Muscle of leg (tissue), 16 donors: ENCODE measurements around the gene LGALS14. TPM values are rescaled to one million over a fixed set of nuclear protein-coding genes. Genes with fewer than 3 reads are reported as not detected.
"Not testable (repeated sequence)": the region's sequence is repeated elsewhere in the genome, so short reads cannot be mapped to it uniquely, and the experiment has no call there.

Experiments
- DNase-seq: peaks from one replicate; pipeline ENCODE4 v3.0.0; 2013
- H3K27ac ChIP-seq: one replicate; pipeline ENCODE4 v1.5.1; 2013; ENCODE audit warnings: mild to moderate bottlenecking, low read length, control low read depth
- H3K27me3 ChIP-seq: one replicate; pipeline ENCODE4 v1.6.1; 2013; ENCODE audit warnings: low read length; ENCODE audit not compliant: control insufficient read depth, insufficient read depth
- H3K36me3 ChIP-seq: one replicate; pipeline ENCODE4 v1.6.1; 2013; ENCODE audit warnings: low read length; ENCODE audit not compliant: control insufficient read depth, insufficient read depth
- H3K4me1 ChIP-seq: one replicate; pipeline ENCODE4 v1.6.1; 2013; ENCODE audit warnings: low read length; ENCODE audit not compliant: control insufficient read depth, insufficient read depth
- H3K4me3 ChIP-seq: one replicate; pipeline ENCODE4 v1.5.1; 2013; ENCODE audit warnings: low read length, control low read depth
- H3K9me3 ChIP-seq: replicated peaks from 2 replicates; pipeline ENCODE4 v1.6.1; 2013; ENCODE audit warnings: low read depth, low read length; ENCODE audit not compliant: control insufficient read depth
- WGBS: methylation state at CpG from one replicate; pipeline ENCODE4 v1.1.5; 2013; ENCODE audit warnings: missing lambda C conversion rate; ENCODE audit not compliant: insufficient coverage; 5-methylcytosine and 5-hydroxymethylcytosine counted together
- long read RNA-seq, 11 donors: transcript quantifications; one replicate each; lab custom pipeline, GENCODE V29; 2026
- polyA plus RNA-seq, 8 donors: library from polyadenylated mRNA; unstranded; fragments of 120-200 nt; gene quantifications; one replicate each; pipeline versions ENCODE4 v1.2.1 to v1.2.3, GENCODE V29; 2013; ENCODE audit warnings: inconsistent platforms in 1 of 8, low replicate concordance in 1 of 8; ENCODE audit not compliant: insufficient read length in 8 of 8, insufficient read depth in 1 of 8
- total RNA-seq: library from RNA; stranded (reverse); fragments of 120-200 nt; gene quantifications from one replicate; pipeline ENCODE4 v1.2.4, GENCODE V29; 2013

LGALS14 gene, protein sequence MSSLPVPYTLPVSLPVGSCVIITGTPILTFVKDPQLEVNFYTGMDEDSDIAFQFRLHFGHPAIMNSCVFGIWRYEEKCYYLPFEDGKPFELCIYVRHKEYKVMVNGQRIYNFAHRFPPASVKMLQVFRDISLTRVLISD
- 0.13 TPM for total RNA-seq
- polyA plus RNA-seq, result under 1 TPM in 6 of 8 donors, not detected in 2; 0.23 to 0.39 (median 0.35) TPM
- long read RNA-seq, donor 1, result 0 reads
- long read RNA-seq, donor 2, result 0 reads
- long read RNA-seq, donor 3, result 0 reads
- long read RNA-seq, donor 4, result 0 reads
- long read RNA-seq, donor 5, result 0 reads
- long read RNA-seq, donor 6, result 0 reads
- long read RNA-seq, donor 7, result 0 reads
- long read RNA-seq, donor 8, result 0 reads
- long read RNA-seq, donor 9, result 0 reads
- long read RNA-seq, donor 10, result 0 reads
- long read RNA-seq, donor 11, result 0 reads

DNA sequence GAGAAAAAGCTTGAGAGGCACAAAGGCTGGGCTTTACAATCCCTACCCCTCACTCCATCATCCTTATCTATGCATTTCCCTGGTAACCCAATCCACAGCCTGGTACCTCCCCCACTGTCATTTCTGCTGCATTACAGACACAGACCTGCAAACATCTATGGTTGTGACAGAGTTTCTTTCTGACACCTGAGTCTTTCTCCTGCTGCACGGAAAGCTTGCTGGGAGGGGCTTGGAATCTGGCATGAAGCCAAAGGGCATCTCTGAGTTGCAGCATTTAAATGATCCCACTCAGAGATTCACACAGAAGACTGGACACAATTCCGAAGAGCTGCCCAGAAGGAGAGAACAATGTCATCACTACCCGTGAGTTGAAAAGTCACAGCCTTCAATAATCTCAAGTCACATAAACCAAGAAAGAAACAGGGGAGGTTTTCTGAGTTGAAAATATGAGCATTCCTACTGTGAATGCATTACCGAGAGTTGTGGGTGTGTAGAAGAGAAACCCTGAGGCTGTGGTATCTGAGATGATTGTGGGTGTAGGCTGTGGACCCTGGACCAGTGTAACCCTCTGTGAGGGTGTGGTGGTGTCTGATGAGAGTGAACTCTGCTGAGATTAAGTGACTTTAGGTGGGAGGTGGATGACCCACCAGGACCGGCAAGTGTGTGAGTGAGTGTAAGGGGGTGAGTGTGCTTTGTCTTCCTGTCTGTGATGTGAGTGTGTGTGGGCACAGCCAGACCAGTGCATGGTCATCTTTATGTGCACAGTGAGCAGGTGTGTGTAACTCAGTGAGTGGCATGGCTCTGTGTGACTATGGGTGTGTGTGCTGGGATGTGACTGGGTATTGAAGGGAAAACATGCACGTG is at the start of gene LGALS14:
LGALS14 (plus strand) TSS at position 301 of the 864 bp plus-strand sequence; CDS start at position 349, 48 bp downstream.
- Histone ChIP-seq H3K27ac (no peak within 1 kb of the TSS), H3K9me3 (no peaks in the 10 kb centered on the region), H3K27me3 (no peaks in the 10 kb centered on the region), H3K4me1 (no peaks in the 10 kb centered on the region), H3K36me3 (no peaks in the 10 kb centered on the region), H3K4me3 (no peak within 1 kb of the TSS)
- WGBS, result 58% methylated on average over 3 of the region's 6 CpGs
- no peak for DNase-seq

DNA sequence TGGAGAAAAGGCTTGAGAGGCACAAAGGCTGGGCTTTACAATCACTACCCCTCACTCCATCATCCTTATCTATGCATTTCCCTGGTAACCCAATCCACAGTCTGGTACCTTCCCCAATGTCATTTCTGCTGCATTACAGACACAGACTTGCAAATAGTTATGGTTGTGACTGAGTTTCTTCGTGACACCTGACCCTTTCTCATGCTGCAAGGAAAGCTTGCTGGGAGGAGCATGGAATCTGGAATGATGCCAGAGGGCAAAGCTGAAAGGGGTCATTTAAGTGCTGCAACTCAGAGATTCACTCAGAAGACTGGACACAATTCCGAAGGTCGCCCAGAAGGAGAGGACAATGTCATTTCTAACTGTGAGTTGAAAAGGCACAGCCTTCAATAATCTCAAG is 48.7 kb upstream of the LGALS14 start, which contains the start of gene LGALS16:
LGALS16 (plus strand) TSS at position 301 of the 400 bp plus-strand sequence; CDS start at position 350, 49 bp downstream.
- no peak for DNase-seq
- Histone ChIP-seq H3K4me1 (no peaks in the 10 kb centered on the region), H3K36me3 (no peaks in the 10 kb centered on the region), H3K27me3 (no peaks in the 10 kb centered on the region), H3K27ac (no peak within 1 kb of the TSS), H3K4me3 (no peak within 1 kb of the TSS), H3K9me3 (no peaks in the 10 kb centered on the region)
- no CpG with 5 or more reads among the region's 3 CpGs for WGBS

DNA sequence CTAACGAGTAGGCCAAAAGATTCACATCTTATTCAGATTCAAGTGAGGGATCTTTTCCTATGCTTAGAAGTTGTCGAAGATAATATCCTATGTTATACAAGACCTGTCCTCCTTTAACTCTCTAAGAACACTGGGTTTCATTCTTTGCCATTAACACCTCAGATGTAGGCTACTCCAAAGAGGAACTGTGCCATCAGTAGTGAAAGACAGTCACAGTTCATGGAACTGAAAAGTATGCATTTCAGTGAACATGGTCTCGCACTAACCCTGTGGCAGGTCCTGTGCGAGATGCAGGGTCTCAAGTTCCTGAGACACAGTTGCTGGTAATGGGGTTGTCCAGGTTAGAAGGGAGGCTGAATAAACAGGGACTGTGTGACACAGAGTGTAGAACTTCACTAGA is 44.5 kb upstream of the LGALS14 start:
- no peak overlapping the region for H3K27ac ChIP-seq
- DNase-seq, result no peak
- H3K36me3 ChIP-seq, result no peaks in the 10 kb centered on the region
- WGBS, result 92% methylated on average over 2 of the region's 4 CpGs
- H3K9me3 ChIP-seq, result no peaks in the 10 kb centered on the region
- H3K27me3 ChIP-seq, result no peaks in the 10 kb centered on the region
- no peaks in the 10 kb centered on the region for H3K4me1 ChIP-seq
- no peak overlapping the region for H3K4me3 ChIP-seq

DNA sequence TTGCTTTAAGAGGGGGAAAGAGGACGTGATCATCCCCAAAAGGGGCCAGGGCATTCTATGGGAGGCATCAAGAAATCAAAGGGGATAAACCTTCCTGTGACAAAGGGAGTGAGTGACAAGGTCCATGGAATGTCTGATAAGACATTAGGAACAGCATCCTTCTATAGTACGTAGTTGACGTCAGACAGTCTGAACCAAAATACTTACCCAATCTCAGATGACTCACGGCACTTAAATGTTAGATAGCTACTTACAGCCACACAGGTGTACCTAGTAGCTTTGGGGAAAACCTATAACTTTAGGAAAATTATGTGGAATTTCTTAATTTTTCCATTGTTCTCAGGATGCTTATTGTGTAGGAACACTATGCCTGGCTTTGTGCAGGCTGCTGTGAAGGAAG is 43.6 kb upstream of the LGALS14 start:
- no peaks in the 10 kb centered on the region for H3K4me1 ChIP-seq
- no peak overlapping the region for H3K27ac ChIP-seq
- no peaks in the 10 kb centered on the region for H3K9me3 ChIP-seq
- no peak for DNase-seq
- no CpG with 5 or more reads among the region's 4 CpGs for WGBS
- no peak overlapping the region for H3K4me3 ChIP-seq
- H3K36me3 ChIP-seq, result no peaks in the 10 kb centered on the region
- no peaks in the 10 kb centered on the region for H3K27me3 ChIP-seq

DNA sequence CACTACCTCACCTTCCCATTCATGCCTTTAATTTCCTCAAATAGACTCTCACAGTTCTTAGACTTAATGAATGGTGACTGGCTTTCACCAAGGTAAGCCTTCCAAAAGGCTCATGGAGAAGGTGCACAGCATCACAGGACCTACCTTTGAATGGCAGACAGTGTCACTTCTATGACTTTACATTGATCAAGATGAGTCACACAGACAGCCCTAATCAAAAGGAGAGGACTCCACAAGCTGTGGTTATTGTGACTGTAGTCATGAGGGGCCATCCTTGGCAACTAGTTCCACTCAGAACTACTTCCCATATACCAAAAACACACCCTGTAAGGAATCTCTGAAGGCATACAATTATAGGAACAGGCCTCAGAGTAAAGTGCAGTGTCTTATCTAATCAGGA is 42.7 kb upstream of the LGALS14 start:
- Histone ChIP-seq H3K4me3 (no peak overlapping the region), H3K4me1 (no peaks in the 10 kb centered on the region), H3K9me3 (no peaks in the 10 kb centered on the region), H3K27me3 (no peaks in the 10 kb centered on the region), H3K36me3 (no peaks in the 10 kb centered on the region), H3K27ac (no peak overlapping the region)
- DNase-seq, result no peak

DNA sequence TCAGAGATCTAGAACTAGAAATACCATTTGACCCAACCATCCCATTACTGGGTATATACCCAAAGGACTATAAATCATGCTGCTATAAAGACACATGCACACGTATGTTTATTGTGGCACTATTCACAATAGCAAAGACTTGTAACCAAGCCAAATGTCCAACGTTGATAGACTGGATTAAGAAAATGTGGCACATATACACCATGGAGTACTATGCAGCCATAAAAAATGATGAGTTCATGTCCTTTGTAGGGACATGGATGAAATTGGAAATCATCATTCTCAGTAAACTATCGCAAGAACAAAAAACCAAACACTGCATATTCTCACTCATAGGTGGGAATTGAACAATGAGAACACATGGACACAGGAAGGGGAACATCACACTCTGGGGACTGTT is 34.4 kb upstream of the LGALS14 start:
- WGBS, result no CpG with 5 or more reads among the region's 3 CpGs
- H3K36me3 ChIP-seq, H3K27ac ChIP-seq, H3K27me3 ChIP-seq, DNase-seq, H3K9me3 ChIP-seq, H3K4me3 ChIP-seq, H3K4me1 ChIP-seq: not testable (repeated sequence)

DNA sequence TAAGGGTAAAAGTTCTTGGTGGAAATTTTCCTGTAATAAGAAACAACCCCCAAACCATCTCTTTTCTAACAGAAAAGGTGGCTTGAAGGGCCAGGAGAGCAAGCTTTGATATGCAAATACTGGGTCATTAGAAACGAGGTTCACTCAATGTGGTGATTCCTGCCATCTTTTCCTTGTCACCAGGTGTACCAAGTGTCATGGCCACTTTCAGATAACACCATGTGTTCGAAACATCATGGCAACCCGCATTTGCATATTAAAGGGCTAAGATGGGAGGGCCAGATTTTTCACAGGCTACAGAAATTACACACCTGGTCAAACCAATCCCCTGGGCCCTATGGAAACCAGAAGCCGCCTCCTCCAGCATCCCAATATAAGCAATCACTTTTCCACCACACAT is 33.3 kb upstream of the LGALS14 start:
- 7% methylated on average over 1 of the region's 4 CpGs for WGBS

DNA sequence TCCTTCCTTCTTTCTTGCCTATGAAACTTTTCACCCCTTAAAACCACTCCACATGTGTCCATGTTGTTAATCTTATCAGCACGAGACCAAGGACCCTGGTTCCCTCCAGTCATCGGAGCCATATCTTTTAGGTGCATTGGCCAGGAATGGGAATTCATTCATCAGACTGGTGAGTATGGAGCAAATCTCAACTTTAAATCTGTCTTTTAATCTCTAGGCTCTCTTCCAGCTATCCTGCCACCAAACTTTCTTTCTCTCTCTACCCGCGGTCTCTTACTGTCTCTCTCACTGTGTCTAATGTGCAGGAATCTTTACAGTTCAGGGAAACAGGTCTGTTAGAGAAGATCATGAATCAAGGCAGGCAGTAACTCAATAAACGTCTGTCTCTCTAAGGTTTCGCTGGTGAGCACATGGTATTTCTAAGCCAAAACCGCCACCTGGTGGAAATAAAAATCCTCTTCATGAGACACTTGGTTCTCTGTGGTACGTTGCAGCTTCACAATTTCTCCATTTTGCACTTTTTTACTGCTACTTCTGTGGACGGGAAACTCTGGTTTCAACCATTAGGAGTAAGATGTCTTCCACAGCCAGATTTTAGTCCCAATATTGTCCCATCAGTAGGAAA is 32.4 kb upstream of the LGALS14 start:
- peak; percentile 47 for DNase-seq
- Histone ChIP-seq H3K9me3 (no peaks in the 10 kb centered on the region), H3K27ac (no peak overlapping the region), H3K27me3 (no peaks in the 10 kb centered on the region), H3K4me1 (no peaks in the 10 kb centered on the region), H3K4me3 (no peak overlapping the region), H3K36me3 (no peaks in the 10 kb centered on the region)
- 7% methylated on average over 5 of the region's 9 CpGs for WGBS

More for the DNA sequence above, 33.3 kb upstream of the LGALS14 start:
- Histone ChIP-seq H3K4me1 (no peaks in the 10 kb centered on the region), H3K9me3 (no peaks in the 10 kb centered on the region), H3K27ac (no peak overlapping the region), H3K27me3 (no peaks in the 10 kb centered on the region), H3K36me3 (no peaks in the 10 kb centered on the region), H3K4me3 (no peak overlapping the region)
- no peak for DNase-seq

DNA sequence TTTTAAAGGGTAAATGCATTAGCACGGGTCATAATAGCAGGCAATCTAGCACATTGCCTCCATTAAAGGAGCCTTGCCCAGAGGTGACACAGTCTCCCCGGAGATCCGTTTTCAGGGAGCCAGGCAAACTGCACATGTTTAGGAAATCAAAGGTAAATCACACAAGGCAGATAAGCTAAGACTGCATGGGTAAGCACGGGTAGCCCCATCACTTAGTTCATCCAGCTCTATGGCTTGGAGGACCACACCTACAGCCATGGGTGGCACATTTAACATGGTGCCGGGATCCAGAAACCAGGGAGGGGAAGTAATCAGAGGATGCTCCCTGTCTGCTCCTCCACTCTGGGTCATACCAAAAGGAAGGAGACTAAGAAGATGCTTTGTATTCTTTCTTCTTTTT is 31.8 kb upstream of the LGALS14 start:
- Histone ChIP-seq H3K27me3 (no peaks in the 10 kb centered on the region), H3K9me3 (no peaks in the 10 kb centered on the region), H3K4me3 (no peak overlapping the region), H3K4me1 (no peaks in the 10 kb centered on the region), H3K27ac (no peak overlapping the region), H3K36me3 (no peaks in the 10 kb centered on the region)
- 100% methylated on average over 2 of the region's 5 CpGs for WGBS
- DNase-seq, result no peak

DNA sequence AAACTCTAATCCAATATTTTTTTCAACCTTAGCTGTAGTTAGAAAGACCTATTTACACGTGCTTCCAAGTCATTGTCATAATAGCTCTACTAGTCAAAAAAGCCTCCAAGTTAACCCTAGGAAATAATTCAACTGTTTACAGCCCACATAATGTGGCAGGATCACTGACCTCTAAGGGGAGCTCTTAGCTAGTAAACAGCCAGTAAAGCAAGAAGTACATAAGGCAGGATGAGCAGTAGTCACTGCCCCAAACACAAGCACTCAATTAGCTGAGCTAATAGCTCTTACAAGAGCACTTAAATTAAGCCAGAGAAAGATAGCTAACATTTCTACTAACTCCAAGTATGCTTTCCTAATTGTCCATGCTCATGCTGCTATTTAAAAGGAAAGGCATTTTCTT is 30.4 kb upstream of the LGALS14 start:
- H3K27me3 ChIP-seq, H3K27ac ChIP-seq, H3K36me3 ChIP-seq, H3K4me1 ChIP-seq, DNase-seq, H3K4me3 ChIP-seq, H3K9me3 ChIP-seq: not testable (repeated sequence)
- WGBS, result 33% methylated on average over 1 of the region's 1 CpG
